CD4-positive, alpha-beta T cell treated with Interleukin-21 for 1 hour (primary cell): ENCODE results near the gene DNAAF3.
"Not testable (repeated sequence)": the region's sequence is repeated elsewhere in the genome, so short reads cannot be mapped to it uniquely, and the experiment has no call there.

ENCODE experiments used
- DNase-seq: peaks from one replicate; pipeline ENCODE4 v3.0.0-alpha.2; 2020

Gene DNAAF3

DNA sequence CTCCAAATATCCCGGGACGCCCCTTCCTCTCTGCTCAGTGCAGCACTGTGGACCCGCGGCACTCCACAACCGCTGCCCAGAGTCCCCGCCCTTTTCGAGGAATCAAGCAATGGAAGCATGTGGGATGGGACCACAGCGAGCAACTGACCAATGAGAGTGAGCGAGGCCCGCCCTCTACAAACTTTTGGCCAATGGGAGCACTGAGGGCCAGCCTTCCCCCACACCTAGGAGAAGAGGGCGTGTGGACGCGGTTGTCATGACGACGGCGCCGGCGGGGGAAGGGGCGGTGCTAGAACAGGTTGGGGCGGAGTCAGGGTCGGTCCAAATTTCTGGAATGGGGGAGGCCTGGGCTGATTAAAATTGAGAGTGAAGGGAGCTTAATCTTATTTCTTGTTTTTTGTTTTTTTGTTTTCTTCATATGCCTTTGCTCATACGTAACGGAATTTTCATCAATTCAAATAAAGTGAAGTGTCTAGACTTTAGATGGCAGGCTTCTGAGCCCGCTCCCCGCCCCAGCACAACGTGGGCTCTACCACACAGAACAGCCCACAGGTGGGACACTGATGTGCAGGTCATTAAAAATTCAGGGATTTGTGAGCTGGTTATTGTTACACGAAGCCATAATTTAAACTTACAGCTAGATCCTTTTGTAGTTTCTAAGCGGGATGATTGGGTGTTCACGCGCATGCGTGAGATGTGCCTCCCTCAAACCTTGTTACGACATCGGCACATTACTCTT lies at the start of gene DNAAF3:
Gene DNAAF3, minus strand, starts transcription at position 84 of the 739 bp plus-strand sequence. CDS start 200 bp downstream, outside the sequence.
- DNase-seq, result peak; percentile 81

DNA sequence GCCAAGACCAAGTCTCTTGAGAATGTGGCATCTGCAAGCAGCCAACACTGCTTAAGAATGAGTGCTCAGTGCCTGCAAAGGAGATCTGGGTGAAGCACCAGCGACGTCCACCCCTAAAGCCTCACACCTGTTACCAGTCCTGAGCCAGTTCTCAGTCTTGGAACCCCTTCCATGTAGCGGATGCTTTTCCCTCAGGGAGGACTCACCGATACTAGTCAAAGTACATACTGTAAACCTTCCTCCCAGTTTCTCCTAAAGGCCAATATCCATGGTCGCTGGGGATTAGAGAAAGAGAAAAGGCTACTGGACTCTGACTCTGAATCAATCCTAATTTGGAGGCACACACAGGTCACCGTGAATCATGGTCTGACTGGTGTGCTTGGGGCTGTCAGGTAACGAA lies 47.1 kb upstream of the DNAAF3 start:
- no peak for DNase-seq

DNA sequence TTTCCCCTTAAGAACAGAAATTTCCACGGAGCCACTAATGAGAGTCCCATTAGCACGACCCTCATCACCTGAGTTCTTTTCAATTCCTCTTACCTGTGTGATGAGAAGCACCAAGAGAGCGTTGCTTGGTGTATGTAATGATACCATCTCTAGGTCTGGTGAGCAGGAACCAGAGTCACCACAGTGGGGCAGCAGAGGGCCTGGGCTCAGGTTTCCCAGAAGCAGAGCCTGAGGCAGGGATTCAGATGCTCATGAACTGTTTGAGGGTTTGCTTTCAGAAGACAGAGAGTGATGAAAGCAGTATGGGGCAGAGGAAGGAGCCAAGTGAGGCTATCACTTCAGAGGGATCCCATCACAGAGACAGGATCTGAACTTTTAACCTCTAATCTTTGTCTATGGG lies 46.0 kb upstream of the DNAAF3 start:
- peak; percentile 49 for DNase-seq

DNA sequence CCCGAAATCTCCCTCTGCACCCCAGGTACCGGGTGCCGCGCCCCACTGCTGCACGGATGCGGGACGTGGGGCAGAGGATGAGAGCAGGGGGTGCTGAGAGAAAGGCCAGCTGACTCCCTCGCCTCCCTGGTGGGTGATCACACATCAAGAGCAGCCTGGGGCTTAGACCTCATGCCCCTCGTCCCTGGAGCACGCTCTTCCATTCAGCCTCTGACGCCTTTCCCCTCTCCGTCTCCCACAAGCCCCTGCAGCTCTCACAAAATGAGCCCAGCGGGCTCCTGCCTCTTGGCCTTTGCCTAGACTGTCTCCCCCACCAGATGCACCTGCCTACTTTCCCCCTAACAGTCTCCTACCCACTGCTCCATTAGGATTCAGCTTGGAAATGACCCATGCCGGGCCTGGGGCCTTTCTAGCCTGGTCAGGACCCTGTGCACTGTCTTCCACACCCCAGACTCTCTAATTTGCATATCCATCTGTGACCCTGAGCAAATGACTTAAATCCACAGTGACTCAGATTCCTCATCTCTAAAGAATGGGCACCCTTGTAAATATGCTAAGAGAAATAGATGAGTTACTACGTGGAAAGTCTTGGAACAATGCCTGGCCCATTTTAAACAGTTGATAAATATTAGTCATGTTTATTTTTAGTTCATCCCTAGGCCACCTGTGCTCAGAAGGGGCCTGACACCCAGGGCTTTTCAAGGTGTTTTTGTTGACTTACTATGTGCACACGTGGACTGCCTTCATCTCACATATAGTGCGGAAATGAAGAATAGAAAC lies 43.5 kb upstream of the DNAAF3 start:
- no peak for DNase-seq

DNA sequence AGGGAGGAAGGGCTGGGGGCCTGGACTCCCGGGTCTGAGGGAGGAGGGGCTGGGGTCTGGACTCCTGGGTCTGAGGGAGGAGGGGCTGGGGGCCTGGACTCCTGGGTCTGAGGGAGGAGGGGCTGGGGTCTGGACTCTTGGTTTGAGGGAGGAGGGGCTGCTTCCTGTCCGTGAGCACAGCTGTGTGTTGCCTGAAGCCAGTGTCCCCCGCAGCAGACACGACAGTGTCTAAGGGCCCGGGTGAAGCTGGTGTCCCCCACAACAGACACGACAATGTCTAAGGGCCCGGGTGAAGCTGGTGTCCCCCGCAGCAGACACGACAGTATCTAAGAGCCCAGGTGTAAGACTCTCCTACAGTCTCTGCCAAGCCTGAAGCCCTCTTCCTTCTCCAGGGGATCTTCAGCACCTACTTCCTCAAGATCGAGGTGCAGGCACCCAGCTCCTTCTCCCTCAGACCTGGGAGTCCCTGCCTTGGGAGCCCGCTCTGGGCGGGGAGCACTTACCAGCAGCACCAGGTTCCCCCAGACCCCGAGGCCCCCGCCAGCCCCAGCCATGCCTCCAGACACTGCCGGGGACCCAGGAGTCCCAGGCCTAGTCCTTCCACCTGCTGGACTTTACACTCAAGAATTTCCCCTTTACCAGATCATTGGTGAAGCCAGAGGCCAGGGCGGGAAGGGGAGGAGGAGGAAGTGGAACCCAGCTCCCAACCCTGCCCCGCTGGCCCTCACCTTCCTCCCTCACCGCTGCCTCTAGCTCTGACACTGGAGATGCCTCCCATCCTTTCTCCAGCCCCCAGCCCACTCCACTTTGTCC lies 42.7 kb upstream of the DNAAF3 start, which contains the start of gene PTPRH:
Gene PTPRH, minus strand, starts transcription at position 622 of the 813 bp plus-strand sequence. Its CDS starts 68 bp downstream, at position 554.
- no peak for DNase-seq

DNA sequence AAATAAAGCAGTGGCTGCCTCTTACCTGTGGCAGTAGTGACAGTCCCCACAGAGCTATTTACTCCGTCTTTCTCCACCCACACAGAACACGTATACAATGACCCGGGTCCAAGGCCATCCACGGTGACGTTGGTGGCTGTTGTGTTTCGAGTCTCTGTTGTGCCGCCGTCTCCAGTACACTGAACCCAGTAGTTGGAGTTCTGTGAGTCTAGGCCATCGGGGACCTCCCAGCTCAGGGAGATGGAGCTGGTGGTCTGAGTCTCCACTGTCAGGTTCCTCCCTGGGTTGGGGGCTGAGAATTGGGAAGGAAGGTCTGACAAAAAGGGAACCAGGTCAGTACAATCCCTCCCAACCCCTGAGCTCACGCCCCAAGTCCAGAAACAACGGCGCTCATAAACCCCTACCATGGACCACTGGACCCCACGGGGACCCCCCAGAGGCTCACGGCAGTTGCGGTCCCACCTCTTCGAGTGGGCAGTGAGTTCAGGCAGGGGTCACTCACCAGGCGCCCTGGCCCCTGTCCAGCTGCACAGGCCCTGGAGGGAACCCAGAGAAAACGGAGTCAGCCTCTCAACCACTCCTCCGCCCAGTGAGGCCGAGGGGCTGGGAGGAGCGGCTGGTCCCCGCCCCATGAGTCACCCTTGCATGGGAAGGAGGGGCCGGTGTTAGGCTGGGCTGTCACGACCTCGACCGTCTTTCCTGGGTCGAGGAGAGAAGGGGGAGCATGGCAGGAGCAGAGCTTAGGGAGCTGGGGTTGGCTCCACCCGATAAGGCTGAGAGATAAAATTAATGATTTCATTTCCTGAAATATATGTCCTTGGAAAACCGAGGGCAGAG lies 40.5 kb upstream of the DNAAF3 start:
- DNase-seq, result no peak

DNA sequence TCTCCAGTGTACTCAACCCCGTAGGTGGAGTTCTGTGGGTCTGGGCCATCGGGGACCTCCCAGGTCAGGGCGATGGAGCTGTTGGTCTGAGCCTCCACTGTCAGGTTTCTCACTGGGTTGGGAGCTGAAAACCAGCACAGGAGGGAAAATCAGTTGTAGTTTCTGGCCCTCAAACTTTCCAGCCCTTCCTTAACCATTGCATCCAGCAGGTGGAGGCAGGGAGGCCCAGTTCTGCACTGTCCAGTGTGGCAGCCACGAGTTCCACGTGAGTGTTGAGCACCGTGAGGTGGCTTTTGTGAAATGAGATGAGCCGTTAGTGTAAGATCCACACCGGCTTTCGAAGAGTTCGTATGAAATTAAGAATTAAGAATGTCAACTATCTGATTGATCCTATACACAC lies 35.8 kb upstream of the DNAAF3 start:
- DNase-seq, result not testable (repeated sequence)

DNA sequence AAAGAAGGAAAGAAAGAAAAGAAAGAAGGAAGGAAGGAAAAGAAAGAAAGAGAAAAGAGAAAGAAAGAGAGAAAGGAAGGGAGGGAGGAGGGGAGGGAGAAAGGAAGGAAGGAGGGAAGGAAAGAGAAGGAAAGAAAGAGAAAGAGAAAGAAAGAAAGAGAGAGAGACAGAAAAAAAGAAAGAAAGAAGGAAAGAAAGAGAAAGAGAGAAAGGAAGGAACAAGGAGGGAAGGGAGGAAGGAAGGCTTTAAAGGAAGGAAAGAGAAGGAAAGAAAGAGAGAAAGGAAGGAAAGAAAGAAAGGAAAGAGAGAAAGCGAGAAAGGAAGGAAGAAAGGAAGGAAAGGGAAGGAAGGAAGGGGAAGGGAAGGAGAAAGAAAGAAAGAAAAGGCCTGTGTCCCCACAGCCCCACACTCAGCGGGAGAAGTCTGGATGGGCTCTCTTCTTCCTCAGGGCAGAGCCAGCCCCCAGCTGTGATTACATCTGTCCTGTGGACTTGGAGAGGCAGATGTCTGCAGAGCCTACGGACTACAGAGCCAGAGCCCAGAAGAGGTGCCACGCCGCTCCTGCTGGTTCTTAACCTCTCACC lies 33.3 kb upstream of the DNAAF3 start:
- no peak for DNase-seq

DNA sequence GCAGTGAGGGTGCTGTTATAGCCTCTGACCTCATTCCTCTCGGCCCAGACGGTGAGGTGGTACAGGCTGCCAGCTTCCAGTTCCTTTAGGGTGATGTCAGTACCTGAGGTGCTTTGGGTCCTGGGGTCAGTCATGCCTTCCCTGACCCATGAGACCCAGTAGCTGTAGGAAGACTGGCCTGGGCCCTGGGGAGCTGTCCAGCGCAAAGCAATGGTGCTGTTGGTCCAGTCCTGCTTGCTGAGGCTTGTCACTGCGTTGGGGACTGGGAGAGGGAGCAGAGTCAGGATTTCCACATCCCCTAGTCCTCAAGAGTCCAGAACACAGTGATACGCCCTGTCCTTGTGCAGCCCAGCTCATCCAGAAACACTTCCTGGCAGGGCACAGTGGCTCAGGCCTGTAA lies 32.2 kb upstream of the DNAAF3 start:
- DNase-seq, result no peak

DNA sequence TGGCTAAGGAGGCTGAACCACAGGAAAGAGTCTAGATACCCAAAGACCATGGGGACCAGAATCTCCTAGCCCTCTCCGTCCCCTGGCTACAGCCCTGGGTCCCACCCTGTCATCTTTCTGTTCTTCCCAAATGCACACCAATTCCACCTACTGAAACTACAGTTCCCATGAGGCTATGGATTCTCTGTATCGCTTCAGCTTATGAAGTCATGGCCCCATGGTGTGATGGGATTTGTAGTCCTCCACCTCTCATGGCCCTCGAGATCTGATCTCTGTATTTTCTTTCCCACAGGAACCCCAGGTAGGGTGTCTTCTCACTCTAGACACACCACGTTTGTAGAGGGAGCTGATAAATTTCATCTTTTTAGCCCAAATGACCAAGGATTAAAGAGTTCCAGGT lies 31.1 kb upstream of the DNAAF3 start:
- DNase-seq, result peak; percentile 15

DNA sequence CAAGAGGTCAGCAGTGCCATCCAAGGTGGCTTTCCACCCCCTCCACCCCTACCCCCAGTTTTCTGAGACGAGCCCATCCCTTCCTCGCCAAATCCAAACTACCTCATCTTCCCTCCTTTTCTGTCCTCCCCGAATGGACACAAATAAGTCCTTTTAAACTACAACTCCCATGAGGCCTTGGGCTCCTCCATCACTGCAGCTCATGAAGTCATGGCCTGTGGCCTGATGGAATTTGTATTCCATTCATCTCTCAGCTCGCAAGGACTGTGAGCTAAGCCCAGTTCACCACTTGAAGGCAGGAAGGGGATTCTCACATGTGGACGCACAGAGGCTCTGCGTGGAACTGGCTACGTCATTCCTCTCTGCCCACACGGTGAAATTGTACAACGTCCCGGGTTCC lies 30.4 kb upstream of the DNAAF3 start:
- DNase-seq, result no peak

DNA sequence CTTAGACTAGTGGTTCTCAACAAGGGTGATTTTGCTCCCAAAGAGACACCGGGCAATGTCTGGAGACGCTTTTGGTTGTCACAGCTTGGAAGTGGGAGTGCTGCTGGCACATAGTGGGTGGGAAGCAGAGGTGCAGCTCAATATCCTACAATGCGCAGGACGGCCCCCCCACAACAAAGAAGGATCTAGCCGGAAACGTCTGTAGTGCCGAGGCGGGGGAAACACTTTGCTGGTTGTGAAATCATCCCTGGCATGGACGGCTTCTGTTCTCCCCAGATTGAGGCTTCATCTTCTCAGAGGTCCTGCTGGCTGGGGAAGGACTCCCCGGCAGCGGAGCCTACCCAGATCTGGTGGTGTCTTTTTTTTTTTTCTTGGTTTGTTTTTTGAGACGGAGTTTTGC lies 27.1 kb upstream of the DNAAF3 start:
- DNase-seq, result no peak

DNA sequence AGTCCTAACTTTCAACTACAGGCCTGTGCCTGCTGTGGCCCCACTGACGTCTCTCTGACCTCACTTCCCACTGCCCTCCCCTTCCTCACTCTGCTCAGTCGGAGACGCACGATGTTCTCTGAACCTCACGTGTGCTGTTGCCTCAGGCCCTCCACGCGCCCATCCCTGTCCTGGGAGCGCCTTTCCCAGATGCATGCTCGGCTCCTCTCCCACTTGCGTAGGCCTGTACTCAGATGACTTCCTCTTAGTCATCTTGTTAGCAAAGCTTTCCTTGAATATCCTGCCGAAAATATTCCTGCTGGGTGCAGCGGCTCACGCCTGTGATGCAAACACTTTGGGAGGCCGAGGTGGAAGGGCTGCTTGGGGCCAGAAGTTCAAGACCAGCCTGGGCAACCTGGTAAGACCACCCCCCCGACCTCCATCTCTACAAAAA lies 23.0 kb upstream of the DNAAF3 start:
- DNase-seq, result no peak

DNA sequence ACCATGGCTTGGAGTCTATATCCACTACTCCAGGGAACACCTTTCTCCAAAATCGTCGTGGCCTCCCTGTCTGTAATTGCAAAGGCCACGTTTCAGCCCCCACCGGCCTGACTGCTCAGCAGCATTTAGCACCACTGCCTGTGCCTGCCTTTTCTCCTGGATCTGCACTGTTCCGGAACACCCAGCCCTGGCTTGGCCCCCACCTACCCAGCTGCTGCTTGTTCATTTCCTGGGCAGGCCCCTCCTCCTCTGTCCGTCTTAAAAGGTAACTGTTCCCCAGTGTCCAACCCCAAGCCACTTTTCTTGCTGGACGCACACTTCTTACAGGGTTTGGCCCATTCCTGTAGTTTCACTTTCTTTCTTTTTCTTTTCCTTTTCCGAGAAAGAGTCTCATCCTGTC lies 22.2 kb upstream of the DNAAF3 start:
- no peak for DNase-seq

DNA sequence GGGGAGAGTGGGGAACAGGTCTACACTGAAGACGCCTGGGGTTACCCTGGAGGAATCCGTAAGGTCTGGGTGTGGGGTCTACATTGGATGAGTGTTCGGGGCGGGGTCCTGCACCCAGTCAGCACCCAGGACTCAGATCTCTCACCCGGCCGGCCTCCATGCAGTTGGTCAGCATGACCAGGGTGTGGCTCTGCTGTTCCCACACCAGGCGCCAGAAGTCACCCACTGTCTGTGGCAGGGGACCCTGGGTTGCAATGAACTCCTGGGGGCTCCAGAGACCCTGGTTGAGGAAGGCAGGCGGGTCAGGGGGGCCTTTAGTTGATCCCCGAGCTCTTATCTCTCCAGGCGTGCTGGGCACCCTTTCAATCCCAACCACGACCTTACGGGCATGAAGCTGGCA lies 19.7 kb upstream of the DNAAF3 start:
- DNase-seq, result no peak

DNA sequence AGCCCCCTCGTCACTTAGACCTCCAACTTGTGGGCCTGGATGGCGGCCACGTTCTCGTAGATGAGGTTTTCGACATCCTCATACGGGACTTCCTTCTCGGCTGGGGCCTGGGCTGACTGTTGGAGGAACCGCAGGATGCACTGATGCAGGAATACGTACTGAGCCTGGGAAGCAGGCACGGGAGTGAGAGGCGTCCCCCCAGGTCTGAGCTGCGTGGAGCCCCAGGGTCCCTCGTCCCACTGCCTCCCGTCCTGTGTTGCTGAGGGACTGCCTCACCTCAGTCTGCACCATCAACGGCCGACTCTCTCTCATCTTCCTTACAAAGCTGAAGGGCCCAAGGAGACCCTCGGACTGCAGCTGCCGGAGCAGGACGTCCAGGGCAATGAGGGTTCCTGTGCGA lies 15.3 kb upstream of the DNAAF3 start:
- no peak for DNase-seq

DNA sequence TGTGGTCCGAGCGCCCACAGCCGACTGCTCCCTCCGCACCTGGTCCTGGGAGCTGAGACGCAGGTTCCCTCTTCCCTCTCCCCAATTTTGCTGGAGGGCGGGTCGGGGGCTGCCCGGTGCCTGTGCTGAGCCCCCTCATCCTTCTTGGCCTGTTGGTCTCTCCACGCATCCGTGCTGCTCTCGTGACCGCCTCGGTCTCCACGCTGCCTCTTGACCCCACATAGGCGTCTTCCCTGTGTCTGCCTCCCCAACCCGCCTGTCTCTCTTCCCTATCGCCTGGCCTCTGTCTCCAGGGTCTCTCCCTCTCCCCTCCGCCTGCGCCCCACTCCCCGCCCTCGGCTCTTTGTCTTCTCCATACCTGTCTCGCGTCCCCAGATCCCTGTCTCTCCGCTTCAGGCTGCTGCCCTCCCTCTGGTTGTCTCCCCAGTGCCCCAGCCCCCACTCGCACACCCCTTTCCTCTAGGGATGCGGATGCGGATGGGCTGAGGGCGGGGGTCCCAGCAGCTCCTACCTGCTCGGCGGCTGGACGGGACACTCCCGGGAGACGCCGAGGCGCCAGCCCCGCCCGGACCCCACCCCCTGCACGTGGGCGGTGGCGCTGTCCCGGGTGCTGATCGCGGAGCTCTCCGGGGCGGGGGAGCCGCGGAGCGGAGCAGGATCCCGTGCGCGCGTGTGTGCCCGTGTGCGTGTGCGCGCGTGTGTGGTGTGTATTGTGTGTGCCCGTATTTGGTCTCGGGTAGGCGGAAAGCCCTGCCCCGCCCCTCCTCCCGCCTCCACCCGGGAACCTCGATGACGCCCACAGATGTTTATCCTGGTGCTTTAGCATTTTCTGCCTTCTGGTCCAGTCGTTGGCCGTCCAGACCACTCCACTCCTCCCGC lies 13.4 kb upstream of the DNAAF3 start, which contains the start of gene SYT5:
Gene SYT5, minus strand, starts transcription at position 684 of the 879 bp plus-strand sequence. CDS start 1,248 bp downstream, outside the sequence.
- peak; percentile 64 for DNase-seq

DNA sequence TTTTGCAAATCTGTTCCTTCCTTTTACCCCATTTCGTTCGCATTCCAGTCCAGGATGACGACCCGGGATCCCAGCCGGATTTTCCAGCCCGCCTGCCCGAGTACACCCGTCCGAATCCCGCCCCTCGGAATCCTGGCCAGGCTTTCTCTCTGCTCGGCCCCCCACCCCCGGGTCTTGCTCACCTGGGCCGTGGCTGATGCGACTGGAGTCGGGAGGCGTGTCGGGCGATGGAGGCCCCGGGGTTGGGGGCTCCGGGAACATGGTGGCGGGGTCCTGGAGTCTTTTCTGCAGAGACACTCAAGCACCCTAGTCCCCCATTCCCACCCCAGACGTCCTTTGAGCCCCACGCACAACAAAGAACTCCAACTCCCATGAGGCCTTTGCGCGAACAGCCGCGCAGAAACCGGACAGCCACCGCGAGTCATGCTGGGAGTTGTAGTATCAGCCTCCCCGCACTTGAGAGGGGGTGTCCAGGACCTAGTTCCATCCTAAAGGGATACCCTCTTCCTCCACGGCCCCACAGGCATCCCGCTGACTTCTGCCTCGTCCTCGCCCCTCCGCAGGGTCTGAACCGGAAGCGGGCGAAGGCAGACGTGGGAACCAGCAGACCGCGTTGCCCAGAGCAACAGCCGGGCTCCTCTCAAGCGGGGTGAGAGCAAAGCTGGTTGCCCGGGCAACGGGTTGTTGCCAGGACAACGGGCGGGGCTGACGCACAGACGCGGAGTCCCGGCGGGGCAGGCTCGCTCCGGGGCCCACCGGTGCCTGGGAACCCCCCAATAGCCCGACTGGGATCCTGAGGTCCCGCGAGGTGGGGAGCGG lies 12.6 kb upstream of the DNAAF3 start:
- DNase-seq, result peak; percentile 94

DNA sequence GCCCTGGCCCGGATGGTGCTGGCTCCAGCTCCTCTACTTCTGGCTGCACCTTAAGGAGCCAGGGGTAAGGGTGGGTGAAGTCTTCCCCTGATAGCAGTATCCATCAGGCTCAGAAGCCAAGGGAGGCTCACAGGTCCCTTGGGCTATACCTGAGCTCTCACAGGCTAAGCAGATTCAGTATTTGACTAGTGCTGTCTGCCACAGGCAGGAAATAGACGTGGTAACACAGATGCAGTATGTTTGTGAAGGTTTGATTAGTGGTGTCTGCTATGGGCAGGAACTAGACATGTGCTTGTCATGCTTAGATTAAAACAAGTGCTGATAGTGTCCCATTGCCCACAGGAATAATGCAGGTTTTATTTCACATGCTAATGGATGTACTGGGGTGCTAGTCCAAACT lies 9.7 kb upstream of the DNAAF3 start:
- no peak for DNase-seq
